Stimulated activated CD4-positive, alpha-beta T cell treated with anti-CD3 and anti-CD28 coated beads, Interleukin-4, amount 100 ng/mL, for 24 hours (primary cell): ENCODE measurements around the gene STK40.

Experiments
- DNase-seq: peaks from one replicate; pipeline ENCODE4 v3.0.0-alpha.2; 2020

Gene STK40

DNA sequence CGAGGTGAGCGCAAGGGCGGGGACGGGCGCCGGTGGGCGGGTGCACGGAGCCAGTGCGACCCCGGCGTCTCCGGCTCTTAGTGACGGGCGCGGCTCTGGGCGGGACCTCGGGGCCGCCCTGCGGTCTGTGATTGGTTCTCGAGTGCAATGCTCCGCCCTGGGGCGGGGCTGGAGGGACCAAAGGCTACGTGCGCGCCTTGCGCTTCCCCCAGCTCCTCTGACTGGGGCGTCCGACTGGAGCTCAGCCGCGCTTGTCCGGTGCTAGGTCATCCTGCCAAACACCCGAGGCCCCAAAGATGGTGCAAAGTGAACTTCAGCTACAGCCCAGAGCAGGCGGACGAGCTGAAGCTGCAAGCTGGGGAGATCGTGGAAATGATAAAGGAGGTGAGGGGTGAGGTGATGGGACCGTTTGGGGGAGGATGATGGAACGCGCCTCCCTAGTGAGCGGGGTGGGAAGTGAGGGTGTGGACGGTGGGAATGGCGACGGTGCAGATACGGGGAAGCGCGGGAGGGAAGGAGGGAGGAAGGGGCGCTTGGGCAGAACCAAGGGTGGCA is 78.7 kb downstream of the STK40 start:
- peak; percentile 92 for DNase-seq

DNA sequence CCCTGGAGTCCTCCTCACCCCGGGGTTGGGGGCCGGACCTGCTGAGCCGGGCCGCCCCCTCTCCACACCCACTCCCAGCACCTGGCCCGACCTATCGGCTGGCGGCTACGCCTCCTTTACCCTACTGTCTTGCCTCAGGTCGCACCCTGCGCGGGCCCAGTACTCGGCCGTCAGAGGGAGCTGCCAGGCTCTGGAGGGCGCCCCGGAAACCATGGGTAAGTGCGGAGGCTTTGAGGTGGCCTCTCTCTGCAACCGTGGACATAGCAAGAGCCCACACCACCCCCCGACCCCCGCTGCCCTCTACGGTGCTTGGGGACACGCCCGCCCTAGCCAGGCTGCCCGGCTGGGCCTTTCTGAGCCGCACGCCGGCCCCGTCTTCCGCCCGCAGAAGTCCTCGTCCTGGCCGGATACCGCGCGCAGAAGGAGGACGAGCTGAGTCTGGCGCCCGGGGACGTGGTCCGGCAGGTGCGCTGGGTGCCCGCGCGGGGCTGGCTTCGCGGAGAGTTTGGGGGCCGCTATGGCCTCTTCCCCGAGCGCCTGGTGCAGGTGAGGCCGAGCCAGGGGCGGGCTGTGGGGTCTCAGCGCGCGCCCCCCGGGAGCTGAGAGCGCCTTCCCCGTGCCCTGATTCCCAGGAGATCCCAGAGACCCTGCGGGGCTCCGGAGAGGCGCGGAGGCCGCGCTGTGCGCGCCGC is 79.4 kb downstream of the STK40 start, which contains the start of gene SH3D21:
Gene SH3D21 (plus strand): TSS at position 159 of the 692 bp plus-strand sequence. CDS start 53 bp downstream, at position 212.
- peak; percentile 47 for DNase-seq

GRCh38 chr1:36305915-36306209 is 79.9 kb downstream of the STK40 start:
- DNase-seq = no peak

DNA sequence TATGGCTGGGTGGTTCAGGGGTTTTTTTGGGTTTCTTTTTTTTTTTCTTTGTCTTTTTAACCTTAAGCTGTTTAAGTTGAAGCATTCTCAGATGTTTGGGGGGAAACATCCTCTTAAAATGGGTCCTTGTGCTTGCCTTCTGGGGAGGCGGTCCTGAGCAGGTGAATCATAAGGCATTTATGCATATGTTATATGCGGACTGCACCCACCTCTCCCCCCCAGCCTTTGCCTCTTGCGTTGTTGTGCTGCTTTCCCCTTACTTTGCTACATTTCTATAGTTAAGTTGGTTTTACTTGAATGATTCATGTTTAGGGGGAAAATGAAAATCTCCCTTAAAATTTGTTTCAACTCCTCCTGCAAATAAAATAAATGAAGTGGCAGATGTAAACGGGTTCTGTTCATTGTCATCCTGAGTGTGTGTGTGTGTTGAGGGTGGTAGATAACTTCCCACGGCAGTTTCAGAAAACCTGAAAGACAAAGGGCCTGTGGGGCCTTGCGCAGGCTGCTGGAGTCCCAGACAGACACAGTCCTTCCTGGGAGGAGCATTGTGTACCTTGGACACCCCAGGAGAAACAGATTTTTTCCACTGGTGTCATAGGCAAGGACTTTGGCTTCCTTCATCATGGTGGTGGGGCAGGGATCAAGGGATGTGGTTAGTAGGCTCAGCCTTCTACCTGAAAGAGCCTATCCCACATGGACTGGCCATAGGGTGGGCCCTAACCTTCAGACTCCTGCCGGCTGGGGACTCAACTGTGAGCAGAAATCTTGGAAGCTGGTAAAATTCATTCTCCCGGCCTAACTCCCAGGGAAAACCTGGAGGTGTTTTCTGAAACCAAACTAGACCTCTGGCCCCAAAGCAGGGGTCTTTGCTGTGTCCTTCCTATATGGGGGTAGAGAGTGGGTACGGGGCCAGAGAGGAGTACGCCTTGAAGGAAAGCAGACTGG is 80.5 kb downstream of the STK40 start:
- DNase-seq = peak; percentile 74

DNA sequence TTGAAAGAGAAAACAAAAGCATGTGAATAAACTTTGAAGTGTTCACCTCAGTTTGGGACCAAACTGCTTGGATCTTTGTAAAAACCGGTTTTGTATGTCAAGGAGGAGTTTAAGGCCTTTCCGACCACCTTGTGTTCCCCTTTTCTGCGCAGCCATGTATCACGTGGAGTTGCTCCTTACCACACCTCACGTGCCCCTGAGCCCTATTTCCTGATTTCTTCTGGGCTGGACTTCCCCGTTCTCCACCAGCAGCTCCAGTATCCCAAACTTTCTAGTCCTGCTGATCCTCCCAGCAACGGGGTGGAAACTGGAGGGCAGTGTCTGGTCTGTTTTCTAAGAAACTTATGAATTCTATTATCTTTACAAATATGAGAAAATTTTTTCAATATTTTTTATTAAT is 81.2 kb downstream of the STK40 start:
- DNase-seq = no peak

GRCh38 chr1:36303650-36304360 is 81.9 kb downstream of the STK40 start:
- DNase-seq = no peak

DNA sequence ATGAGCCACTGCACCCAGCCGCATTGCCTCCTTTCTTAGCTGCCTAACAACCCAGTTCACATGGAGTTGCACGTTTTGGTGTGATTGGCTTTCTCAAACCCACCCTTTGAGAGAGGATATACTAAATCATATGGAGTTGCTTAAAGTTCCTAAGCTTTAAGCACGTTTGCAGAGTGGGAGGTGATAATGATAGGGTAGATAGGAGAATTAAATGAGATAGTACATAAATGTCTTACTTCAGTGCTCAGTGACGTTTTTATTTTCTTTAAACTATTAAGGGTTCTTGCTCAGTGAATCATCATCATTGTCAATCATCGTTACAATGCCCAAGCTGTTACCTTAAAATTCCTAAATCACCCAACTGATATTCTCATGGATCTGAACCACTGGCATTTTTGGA is 82.5 kb downstream of the STK40 start:
- DNase-seq = no peak

GRCh38 chr1:36301220-36301619 is 84.5 kb downstream of the STK40 start:
- DNase-seq = no peak

GRCh38 chr1:36300526-36300925 is 85.2 kb downstream of the STK40 start:
- DNase-seq = peak; percentile 52

DNA sequence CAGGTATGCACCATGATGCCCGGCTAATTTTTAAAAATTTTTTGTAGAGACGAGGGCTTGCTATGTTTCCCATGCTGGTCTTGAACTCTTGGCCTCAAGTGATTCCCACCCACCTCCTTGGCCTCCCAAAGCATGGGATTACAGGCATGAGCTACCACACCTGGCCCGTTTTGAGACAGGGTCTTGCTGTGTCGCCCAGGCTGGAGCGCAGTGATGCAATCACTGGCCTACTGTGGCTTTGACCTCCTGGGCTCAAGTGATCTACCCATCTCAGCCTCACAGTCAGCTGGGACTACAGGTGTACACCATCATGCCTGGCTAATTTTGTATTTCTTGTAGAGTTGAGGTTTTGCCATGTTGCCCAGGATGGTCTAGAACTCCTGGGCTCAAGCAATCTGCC is 87.1 kb downstream of the STK40 start:
- DNase-seq = no peak

DNA sequence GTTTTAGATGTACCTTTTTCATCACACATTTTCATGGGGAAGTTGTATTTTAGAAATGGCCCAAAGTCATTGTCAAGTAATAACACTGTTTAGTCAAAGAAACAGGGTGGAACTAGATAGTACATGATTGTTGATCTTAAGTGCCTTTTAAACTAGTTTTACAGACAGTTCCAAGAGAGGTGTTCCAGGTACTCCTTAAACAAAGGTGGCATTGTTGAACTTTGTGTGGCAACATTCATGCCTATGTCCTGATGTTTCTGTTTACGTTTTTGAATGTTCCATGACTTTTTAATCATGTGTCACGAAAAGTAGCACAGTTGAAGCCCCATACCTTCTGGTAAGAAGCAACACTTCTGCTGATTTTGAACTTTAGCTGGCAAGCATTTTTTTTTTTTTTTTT is 88.7 kb downstream of the STK40 start:
- DNase-seq = no peak

DNA sequence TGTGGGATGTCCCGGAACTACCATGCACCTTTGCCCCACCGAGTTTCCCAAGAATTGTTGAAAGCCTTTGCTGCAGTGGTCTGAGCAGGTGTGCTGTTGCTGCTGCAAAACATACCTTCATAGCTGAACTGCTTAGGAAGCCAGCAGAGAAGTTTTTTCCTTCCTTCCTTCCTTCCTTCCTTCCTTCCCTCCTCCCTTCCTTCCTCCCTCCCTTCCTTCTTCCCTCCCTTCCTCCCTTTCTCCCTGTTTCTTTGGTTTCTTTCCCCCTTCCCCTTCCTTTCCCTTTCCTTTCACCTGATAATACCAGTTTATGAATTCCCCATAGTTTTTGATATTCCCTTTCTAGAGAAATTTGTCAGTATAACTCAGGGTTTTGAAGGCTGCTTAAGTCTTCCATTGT is 90.3 kb downstream of the STK40 start:
- no peak for DNase-seq
